GM10266 (cell line): Measurements from ENCODE around the gene MTHFSD.

ENCODE experiments used
- DNase-seq: peaks from one replicate; pipeline ENCODE4 v3.0.0; 2012; ENCODE audit errors: extremely low spot score
- TF ChIP-seq, protein P1 (sequence below): IDR thresholded peaks from 2 replicates; pipeline ENCODE4 v1.5.1; 2012; ENCODE audit warnings: mild to moderate bottlenecking, low read depth; ENCODE audit not compliant: control insufficient read depth, insufficient read depth; ENCODE audit errors: missing control alignments

MTHFSD gene

DNA sequence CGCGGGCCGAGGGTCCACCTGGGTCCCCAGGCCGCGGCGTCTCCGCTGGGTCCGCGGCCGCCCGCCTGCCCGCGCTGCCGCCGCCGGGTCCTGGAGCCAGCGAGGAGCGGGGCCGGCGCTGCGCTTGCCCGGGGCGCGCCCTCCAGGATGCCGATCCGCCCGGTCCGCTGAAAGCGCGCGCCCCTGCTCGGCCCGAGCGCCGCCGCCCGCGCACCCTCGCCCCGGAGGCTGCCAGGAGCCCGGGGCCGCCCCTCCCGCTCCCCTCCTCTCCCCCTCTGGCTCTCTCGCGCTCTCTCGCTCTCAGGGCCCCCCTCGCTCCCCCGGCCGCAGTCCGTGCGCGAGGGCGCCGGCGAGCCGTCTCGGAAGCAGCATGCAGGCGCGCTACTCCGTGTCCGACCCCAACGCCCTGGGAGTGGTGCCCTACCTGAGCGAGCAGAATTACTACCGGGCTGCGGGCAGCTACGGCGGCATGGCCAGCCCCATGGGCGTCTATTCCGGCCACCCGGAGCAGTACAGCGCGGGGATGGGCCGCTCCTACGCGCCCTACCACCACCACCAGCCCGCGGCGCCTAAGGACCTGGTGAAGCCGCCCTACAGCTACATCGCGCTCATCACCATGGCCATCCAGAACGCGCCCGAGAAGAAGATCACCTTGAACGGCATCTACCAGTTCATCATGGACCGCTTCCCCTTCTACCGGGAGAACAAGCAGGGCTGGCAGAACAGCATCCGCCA is 12.1 kb upstream of the MTHFSD start:
- no peak for DNase-seq
- TF ChIP-seq, protein P1, sequence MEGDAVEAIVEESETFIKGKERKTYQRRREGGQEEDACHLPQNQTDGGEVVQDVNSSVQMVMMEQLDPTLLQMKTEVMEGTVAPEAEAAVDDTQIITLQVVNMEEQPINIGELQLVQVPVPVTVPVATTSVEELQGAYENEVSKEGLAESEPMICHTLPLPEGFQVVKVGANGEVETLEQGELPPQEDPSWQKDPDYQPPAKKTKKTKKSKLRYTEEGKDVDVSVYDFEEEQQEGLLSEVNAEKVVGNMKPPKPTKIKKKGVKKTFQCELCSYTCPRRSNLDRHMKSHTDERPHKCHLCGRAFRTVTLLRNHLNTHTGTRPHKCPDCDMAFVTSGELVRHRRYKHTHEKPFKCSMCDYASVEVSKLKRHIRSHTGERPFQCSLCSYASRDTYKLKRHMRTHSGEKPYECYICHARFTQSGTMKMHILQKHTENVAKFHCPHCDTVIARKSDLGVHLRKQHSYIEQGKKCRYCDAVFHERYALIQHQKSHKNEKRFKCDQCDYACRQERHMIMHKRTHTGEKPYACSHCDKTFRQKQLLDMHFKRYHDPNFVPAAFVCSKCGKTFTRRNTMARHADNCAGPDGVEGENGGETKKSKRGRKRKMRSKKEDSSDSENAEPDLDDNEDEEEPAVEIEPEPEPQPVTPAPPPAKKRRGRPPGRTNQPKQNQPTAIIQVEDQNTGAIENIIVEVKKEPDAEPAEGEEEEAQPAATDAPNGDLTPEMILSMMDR: no peak

DNA sequence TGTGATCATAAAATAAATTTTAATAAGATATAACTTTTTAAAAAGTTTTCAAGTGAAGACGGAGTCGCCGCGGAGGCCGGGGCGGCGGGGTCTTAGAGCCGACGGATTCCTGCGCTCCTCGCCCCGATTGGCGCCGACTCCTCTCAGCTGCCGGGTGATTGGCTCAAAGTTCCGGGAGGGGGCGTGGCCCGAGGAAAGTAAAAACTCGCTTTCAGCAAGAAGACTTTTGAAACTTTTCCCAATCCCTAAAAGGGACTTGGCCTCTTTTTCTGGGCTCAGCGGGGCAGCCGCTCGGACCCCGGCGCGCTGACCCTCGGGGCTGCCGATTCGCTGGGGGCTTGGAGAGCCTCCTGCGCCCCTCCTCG is 11.5 kb upstream of the MTHFSD start, which contains the start of gene FOXC2:
FOXC2 (plus strand) TSS at position 229 of the 365 bp plus-strand sequence. CDS start 507 bp downstream, outside the sequence.
- peak; percentile 64 for DNase-seq
- TF ChIP-seq, protein P1: no peak

DNA sequence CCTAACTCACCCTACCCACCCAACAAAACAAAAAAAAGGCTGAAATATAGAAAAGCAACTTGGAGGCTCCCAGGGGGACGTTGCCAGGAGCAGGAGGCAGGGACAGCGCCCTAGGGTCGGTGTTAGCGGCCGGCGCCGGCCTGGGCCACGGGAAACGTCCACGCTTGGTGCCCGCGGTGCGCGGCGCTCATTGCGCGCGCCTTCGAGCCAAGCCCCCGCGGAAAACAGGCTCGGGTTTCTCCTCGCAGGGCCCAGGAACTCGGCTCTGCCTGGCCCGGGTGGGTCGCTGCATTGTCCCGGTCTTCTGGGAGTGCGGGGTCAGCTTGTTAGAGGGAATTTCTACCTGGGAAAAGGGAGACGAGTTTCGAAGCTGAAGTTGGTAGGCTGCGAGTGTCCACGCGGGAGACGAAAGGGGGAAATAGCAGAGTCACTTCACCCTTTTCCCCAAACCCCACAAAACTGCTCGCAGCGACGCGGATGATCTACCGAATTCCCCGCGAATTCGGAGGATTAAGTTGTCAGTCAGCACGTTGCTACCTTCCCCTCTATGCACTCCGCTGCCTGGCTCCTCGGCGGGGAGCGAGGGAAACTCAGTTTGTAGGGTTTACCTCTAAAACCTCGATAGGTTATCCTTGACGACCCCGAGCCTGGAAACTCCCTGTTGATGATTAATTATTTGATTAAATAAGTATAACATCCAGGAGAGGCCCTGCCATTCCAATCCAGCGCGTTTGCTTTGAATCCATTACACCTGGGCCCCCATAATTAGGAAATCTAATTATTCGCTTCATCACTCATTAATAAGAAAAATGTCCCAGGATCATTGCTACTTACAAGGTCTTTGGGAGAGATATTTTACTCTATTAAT is 10.8 kb upstream of the MTHFSD start:
- DNase-seq: no peak
- TF ChIP-seq, protein P1: no peak

DNA sequence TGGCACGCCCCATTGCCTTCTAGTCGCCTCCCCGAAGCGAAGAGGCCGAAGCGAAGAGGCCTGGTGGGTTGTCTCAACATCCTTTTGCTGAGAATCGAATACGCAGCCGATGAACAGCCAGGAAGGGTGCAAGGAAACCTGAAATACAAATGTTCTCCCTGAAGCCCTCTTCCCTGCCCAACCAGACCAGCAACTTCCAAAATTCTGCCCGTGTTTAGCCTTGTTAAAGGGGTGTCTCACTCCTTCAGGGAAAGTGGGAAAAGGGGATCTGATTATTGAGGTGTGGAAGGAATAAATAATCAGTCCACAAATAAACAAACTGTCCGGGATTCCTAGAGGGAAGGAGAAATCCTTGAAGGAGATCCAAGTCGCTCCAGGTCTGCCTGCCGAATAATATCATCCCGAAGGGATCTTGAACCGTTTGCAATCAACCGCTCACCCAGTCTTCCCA is 10.2 kb upstream of the MTHFSD start:
- DNase-seq: no peak
- TF ChIP-seq, protein P1: no peak

DNA sequence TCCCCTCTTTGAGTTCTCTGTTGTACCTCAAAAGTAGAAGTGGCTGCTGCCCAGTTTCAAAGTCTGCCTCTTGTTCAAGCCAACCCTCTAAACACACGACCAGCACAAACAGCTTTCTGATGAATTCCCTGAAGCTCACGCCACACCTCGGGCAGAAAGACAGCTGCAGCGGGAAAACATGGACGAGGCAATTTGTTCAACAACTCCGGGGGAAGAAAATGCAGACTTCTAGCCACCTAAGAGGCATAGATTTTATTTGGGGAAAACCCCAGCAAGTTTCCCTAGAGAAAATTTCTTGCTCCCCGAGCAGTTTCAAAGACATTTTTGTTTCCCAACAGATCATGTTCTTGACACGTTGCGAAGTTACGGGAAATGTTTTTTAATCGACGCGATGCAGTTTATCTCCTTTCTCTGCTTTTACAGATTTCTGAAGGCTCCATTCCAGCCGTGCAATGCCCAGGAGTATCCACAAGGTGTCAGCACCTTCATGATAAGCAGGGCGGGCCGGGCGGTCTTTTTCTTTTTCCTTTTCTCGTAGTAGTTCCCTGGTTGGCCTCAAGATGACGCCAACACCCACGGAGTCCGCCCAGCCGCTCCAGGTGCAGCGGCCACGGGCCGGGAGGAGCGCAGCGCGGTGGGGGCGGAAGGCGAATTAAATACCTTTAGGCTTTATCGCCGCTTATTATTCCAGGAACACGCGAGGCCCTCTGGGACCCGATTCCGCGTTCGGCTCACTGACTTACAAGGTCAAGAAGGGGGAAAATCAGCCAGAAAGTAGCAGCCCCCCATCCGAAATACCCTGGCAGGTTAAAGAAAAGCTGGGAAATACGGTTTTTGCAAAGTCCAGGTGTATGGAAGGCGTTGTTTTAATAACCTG is 8.7 kb upstream of the MTHFSD start:
- TF ChIP-seq, protein P1: peak; percentile 99
- DNase-seq: peak; percentile 92

DNA sequence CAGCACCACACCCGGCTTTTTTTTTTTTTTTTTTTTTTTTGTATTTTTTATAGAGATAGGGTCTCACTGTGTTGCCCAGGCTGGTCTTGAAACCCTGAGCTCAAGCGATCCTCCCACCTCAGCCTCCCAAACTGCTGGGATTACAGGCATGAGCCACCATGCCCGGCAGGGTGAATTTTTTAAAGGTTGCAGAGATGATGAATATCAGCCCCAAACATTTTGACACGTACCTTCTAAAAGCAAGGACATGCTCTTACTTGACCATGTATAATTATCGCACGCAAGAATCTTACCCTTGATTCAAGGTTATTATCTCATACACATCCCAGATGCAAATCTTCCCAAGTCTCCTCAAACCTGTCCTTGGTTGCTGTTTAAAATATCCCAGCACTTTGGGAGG is 7.3 kb upstream of the MTHFSD start:
- no peak for DNase-seq
- TF ChIP-seq, protein P1: no peak
